Measurements from ENCODE around the gene ELL.

ELL gene

GRCh38 chr19:18514800-18515682, 6.8 kb downstream of the ELL start:
- Histone ChIP-seq H3K79me2 (ENCODE audit: control insufficient read depth, low read length) (peaks cover 95% of the 10 kb centered on the region), H3K4me1 (ENCODE audit: control insufficient read depth, low read length) (peaks cover 3% of the 10 kb centered on the region)

GRCh38 chr19:18513868-18514267, 8.0 kb downstream of the ELL start:
- Histone ChIP-seq H3K9me3 (ENCODE audit: control insufficient read depth, insufficient read depth, low read length) (no peaks in the 10 kb centered on the region), H3K9me2 (replicated peaks; ENCODE audit: control insufficient read depth, low read length) (no peaks in the 10 kb centered on the region), H3K79me2 (ENCODE audit: control insufficient read depth, low read length) (peaks cover 94% of the 10 kb centered on the region), H3K36me3 (ENCODE audit: control insufficient read depth, low read length) (no peaks in the 10 kb centered on the region), H3K4me1 (ENCODE audit: control insufficient read depth, low read length) (no peaks in the 10 kb centered on the region), H4K20me1 (ENCODE audit: control insufficient read depth, insufficient read depth, low read depth, low read length) (peaks cover 25% of the 10 kb centered on the region), H3K27me3 (ENCODE audit: control insufficient read depth, low read length) (no peaks in the 10 kb centered on the region), H3K4me3 (ENCODE audit: low read length) (no peak overlapping the region), H3F3A (ENCODE audit: control insufficient read depth, insufficient read depth) (no peaks in the 10 kb centered on the region), H3K27ac (ENCODE audit: low read depth, low read length) (no peak overlapping the region), H3K4me2 (ENCODE audit: low read length) (no peak overlapping the region)
- no peak for TF ChIP-seq EZH2phosphoT487 (IDR thresholded peaks at IDR 0.05; ENCODE audit: borderline replicate concordance, low read length)
- no peak for TF ChIP-seq CTCF (IDR thresholded peaks at IDR 0.05; ENCODE audit: low read depth, low read length, poor library complexity, severe bottlenecking)

More at GRCh38 chr19:18514800-18515682, 6.8 kb downstream of the ELL start:
- TF ChIP-seq CTCF (IDR thresholded peaks at IDR 0.05; ENCODE audit: low read depth, low read length, poor library complexity, severe bottlenecking) (no peak), EZH2phosphoT487 (IDR thresholded peaks at IDR 0.05; ENCODE audit: borderline replicate concordance, low read length) (no peak)
- Histone ChIP-seq H3F3A (ENCODE audit: control insufficient read depth, insufficient read depth) (no peaks in the 10 kb centered on the region), H3K27me3 (ENCODE audit: control insufficient read depth, low read length) (no peaks in the 10 kb centered on the region), H4K20me1 (ENCODE audit: control insufficient read depth, insufficient read depth, low read depth, low read length) (peaks cover 21% of the 10 kb centered on the region), H3K9me3 (ENCODE audit: control insufficient read depth, insufficient read depth, low read length) (no peaks in the 10 kb centered on the region), H3K27ac (ENCODE audit: low read depth, low read length) (no peak overlapping the region), H3K4me2 (ENCODE audit: low read length) (no peak overlapping the region), H3K4me3 (ENCODE audit: low read length) (no peak overlapping the region), H3K36me3 (ENCODE audit: control insufficient read depth, low read length) (peaks cover 3% of the 10 kb centered on the region; the same call in 1 of the 2 replicates), H3K9me2 (replicated peaks; ENCODE audit: control insufficient read depth, low read length) (no peaks in the 10 kb centered on the region)

- H3K4me2 ChIP-seq (ENCODE audit: low read length), result no peak overlapping the region
- H3F3A ChIP-seq (ENCODE audit: control insufficient read depth, insufficient read depth), result no peaks in the 10 kb centered on the region
- H3K4me1 ChIP-seq (ENCODE audit: control insufficient read depth, low read length), result peaks cover 9% of the 10 kb centered on the region
- H3K79me2 ChIP-seq (ENCODE audit: control insufficient read depth, low read length), result peaks cover 94% of the 10 kb centered on the region
- H3K9me3 ChIP-seq (ENCODE audit: control insufficient read depth, insufficient read depth, low read length), result no peaks in the 10 kb centered on the region
- H3K4me3 ChIP-seq (ENCODE audit: low read length), result no peak overlapping the region
- H3K9me2 ChIP-seq (replicated peaks; ENCODE audit: control insufficient read depth, low read length), result no peaks in the 10 kb centered on the region
- peaks cover 35% of the 10 kb centered on the region for H4K20me1 ChIP-seq (ENCODE audit: control insufficient read depth, insufficient read depth, low read depth, low read length)
- TF ChIP-seq CTCF (IDR thresholded peaks at IDR 0.05; ENCODE audit: low read depth, low read length, poor library complexity, severe bottlenecking), result no peak
- TF ChIP-seq EZH2phosphoT487 (IDR thresholded peaks at IDR 0.05; ENCODE audit: borderline replicate concordance, low read length), result no peak
- no peaks in the 10 kb centered on the region for H3K27me3 ChIP-seq (ENCODE audit: control insufficient read depth, low read length)
- H3K36me3 ChIP-seq (ENCODE audit: control insufficient read depth, low read length), result no peaks in the 10 kb centered on the region
- H3K27ac ChIP-seq (ENCODE audit: low read depth, low read length), result no peak overlapping the region
Measured at GRCh38 chr19:18510216-18510615, 11.7 kb downstream of the ELL start.
